ENCODE results near the gene INHA. TPM values are rescaled to one million over a fixed set of nuclear protein-coding genes. Genes with fewer than 3 reads are reported as not detected.

INHA gene
- total RNA-seq, 1 experiment from 2014 or later, result 1.5 TPM

DNA sequence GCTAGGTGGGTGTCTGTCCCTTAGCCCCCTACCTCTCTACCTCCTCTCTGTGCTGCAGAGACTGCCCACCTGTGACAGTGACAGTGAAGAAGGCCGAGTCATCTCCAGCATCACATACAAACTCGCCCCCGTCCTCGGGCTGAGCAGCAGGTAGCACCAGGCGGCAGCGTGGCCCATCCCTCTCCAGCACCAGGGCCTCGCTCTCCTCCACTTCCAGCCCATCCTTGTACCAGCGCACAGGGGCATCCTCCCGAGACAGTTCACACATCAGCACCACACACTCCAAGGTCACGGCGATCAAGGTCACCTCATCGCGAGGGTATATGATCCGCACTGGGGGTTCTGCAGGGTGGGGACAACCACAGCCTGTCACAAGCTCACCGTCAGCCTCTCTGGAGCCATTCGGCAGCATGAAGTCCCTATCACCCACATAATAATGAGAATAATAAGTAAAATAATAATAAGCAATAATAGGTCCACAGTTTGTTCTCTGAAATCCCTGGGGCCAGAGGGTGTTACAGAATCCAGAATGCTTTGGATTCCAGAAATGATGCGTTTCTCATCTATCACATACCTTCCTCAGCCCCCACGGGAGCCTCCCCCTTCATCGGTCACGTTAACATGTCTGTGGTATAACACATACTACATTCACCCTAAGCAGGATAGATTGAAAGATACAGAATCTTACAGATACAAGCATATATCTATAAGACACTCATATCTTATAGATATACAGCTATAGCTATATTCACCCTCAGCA is 12.8 kb upstream of the INHA start:
- Histone ChIP-seq H4K20me1 (ENCODE audit: low read length) (no peaks in the 10 kb centered on the region), H3K27me3 (ENCODE audit: low read length) (no peaks in the 10 kb centered on the region), H3K4me1 (ENCODE audit: insufficient read depth, low read length) (no peaks in the 10 kb centered on the region), H3K36me3 (ENCODE audit: low read depth, low read length) (no peaks in the 10 kb centered on the region; the same call in 1 of the 2 replicates), H3K4me2 (ENCODE audit: low read length) (no peak overlapping the region), H3K9me3 (ENCODE audit: low read length) (no peaks in the 10 kb centered on the region), H3F3A (ENCODE audit: low read length, unreplicated experiment) (no peaks in the 10 kb centered on the region), H3K27ac (ENCODE audit: low read length) (no peak overlapping the region), H3K79me2 (ENCODE audit: low read length) (no peaks in the 10 kb centered on the region), H2AFZ (ENCODE audit: low read length) (no peak overlapping the region), H3K4me3 (ENCODE audit: low read length) (no peak overlapping the region), H3K9me2 (replicated peaks; ENCODE audit: low read length) (no peaks in the 10 kb centered on the region), H3K9ac (ENCODE audit: low read length) (no peak overlapping the region)
- no TSS peak for BruUV-seq (replicated peaks)
- POLR2A ChIA-PET (ENCODE audit: unreplicated experiment), result no interaction called here
- no peak for TF ChIP-seq EZH2 (IDR thresholded peaks at IDR 0.05; ENCODE audit: low read length, unreplicated experiment)
- TF ChIP-seq, protein P1, sequence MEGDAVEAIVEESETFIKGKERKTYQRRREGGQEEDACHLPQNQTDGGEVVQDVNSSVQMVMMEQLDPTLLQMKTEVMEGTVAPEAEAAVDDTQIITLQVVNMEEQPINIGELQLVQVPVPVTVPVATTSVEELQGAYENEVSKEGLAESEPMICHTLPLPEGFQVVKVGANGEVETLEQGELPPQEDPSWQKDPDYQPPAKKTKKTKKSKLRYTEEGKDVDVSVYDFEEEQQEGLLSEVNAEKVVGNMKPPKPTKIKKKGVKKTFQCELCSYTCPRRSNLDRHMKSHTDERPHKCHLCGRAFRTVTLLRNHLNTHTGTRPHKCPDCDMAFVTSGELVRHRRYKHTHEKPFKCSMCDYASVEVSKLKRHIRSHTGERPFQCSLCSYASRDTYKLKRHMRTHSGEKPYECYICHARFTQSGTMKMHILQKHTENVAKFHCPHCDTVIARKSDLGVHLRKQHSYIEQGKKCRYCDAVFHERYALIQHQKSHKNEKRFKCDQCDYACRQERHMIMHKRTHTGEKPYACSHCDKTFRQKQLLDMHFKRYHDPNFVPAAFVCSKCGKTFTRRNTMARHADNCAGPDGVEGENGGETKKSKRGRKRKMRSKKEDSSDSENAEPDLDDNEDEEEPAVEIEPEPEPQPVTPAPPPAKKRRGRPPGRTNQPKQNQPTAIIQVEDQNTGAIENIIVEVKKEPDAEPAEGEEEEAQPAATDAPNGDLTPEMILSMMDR (conservative IDR thresholded peaks at IDR 0.05; ENCODE audit: low read depth, low read length), result no peak
- TF ChIP-seq EZH2phosphoT487 (IDR thresholded peaks at IDR 0.05; ENCODE audit: borderline replicate concordance, low read length), result no peak
- ATAC-seq (no peak), DNase-seq (no peak)
- intact Hi-C loops (cut with micrococcal nuclease), result no loop called here
- CTCF ChIA-PET, result interaction anchor here (0.5 to 0.7 kb wide), 4 partner anchors 37 to 611 kb away, joined by 3 to 4 read pairs (median 4); no protein-coding TSS in a partner anchor

DNA sequence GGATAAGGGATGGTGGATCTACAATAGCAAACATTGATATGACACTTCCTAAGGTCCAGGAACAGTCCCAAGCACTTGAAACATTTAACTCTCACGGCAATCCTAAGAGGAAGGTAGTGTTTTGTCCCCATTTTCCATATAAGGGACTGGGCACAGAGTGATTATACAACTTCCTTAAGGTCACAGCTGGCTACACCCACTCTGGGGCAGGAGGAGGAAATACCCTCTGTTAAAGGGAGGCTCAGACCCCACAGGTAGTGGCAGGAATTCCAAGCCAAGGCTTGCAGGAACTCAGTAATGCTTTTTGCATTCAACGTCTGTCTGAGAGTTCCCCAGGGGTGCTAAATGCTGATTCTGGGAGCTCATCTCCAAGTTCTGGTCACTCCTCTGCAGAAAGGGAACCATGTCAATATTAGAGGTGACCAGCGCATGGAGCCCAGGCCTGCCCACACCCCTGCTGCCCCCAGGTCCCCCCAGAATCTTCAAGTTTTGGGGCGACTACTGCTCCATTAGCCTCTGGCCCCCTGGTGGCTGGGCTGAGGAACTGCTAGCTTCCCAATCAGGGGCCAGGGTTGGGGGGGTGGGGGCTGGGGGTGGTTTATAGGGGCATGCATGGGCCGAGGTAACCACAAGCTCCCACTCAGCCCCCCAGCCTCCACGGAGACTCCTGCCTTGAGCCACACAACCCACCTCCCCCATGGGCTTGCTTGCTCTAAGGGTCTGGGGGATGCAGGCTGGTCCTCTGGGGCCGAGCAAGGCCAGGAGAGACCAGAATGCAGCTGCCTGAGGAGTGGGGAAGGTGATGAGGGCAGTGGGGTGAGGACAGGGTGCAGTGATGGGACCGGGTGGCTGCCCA is 11.8 kb upstream of the INHA start:
- Histone ChIP-seq H3K27ac (ENCODE audit: low read length) (no peak overlapping the region), H3F3A (ENCODE audit: low read length, unreplicated experiment) (no peaks in the 10 kb centered on the region), H3K9ac (ENCODE audit: low read length) (no peak overlapping the region), H3K79me2 (ENCODE audit: low read length) (no peaks in the 10 kb centered on the region), H3K4me1 (ENCODE audit: insufficient read depth, low read length) (no peaks in the 10 kb centered on the region), H3K36me3 (ENCODE audit: low read depth, low read length) (no peaks in the 10 kb centered on the region; the same call in 1 of the 2 replicates), H3K4me3 (ENCODE audit: low read length) (no peak overlapping the region), H3K9me2 (replicated peaks; ENCODE audit: low read length) (no peaks in the 10 kb centered on the region), H4K20me1 (ENCODE audit: low read length) (no peaks in the 10 kb centered on the region), H2AFZ (ENCODE audit: low read length) (no peak overlapping the region), H3K27me3 (ENCODE audit: low read length) (no peaks in the 10 kb centered on the region), H3K4me2 (ENCODE audit: low read length) (no peak overlapping the region), H3K9me3 (ENCODE audit: low read length) (no peaks in the 10 kb centered on the region)
- TF ChIP-seq, protein P1 (conservative IDR thresholded peaks at IDR 0.05; ENCODE audit: low read depth, low read length), result peak; percentile 64
- TF ChIP-seq EZH2 (IDR thresholded peaks at IDR 0.05; ENCODE audit: low read length, unreplicated experiment) (no peak), EZH2phosphoT487 (IDR thresholded peaks at IDR 0.05; ENCODE audit: borderline replicate concordance, low read length) (no peak)
- no TSS peak for BruUV-seq (replicated peaks)
- DNase-seq (no peak), ATAC-seq (peak; percentile 34)
- intact Hi-C loops (cut with micrococcal nuclease), result no loop called here
- POLR2A ChIA-PET (ENCODE audit: unreplicated experiment), result no interaction called here
- CTCF ChIA-PET, result interaction anchor here (0.5 to 0.8 kb wide), 4 partner anchors 21 to 74 kb away, joined by 3 to 4 read pairs (median 4); no protein-coding TSS in a partner anchor
